Effector memory CD4-positive, alpha-beta T cell (primary cell): ENCODE data around the gene ADGRD1.

ENCODE experiments used
- DNase-seq, 3 donors: peaks; one replicate each; pipeline ENCODE4 v3.0.0-alpha.2; 2020
- H3K27ac ChIP-seq: 2 replicates; pipeline ENCODE4 v1.7.0; 2013; ENCODE audit warnings: mild to moderate bottlenecking, low read length, moderate library complexity; ENCODE audit not compliant: insufficient read depth, poor library complexity, severe bottlenecking
- H3K27me3 ChIP-seq: replicated peaks from 2 replicates; pipeline ENCODE4 v1.7.0; 2013; ENCODE audit warnings: mild to moderate bottlenecking, low read length; ENCODE audit not compliant: insufficient read depth, control insufficient read depth, poor library complexity, severe bottlenecking
- H3K36me3 ChIP-seq: 2 replicates; pipeline ENCODE4 v1.7.0; 2013; ENCODE audit warnings: mild to moderate bottlenecking, low read length, moderate library complexity; ENCODE audit not compliant: control insufficient read depth, insufficient read depth
- H3K4me1 ChIP-seq: 2 replicates; pipeline ENCODE4 v1.7.0; 2013; ENCODE audit warnings: low read length, mild to moderate bottlenecking; ENCODE audit not compliant: control insufficient read depth, insufficient read depth, poor library complexity, severe bottlenecking
- H3K4me3 ChIP-seq: 2 replicates; pipeline ENCODE4 v1.7.0; 2013; ENCODE audit warnings: low read length, low read depth, mild to moderate bottlenecking; ENCODE audit not compliant: insufficient read depth, poor library complexity, severe bottlenecking
- H3K9me3 ChIP-seq: 2 replicates; pipeline ENCODE4 v1.7.0; 2013; ENCODE audit warnings: mild to moderate bottlenecking, low read length, moderate library complexity; ENCODE audit not compliant: control insufficient read depth

ADGRD1 gene

DNA sequence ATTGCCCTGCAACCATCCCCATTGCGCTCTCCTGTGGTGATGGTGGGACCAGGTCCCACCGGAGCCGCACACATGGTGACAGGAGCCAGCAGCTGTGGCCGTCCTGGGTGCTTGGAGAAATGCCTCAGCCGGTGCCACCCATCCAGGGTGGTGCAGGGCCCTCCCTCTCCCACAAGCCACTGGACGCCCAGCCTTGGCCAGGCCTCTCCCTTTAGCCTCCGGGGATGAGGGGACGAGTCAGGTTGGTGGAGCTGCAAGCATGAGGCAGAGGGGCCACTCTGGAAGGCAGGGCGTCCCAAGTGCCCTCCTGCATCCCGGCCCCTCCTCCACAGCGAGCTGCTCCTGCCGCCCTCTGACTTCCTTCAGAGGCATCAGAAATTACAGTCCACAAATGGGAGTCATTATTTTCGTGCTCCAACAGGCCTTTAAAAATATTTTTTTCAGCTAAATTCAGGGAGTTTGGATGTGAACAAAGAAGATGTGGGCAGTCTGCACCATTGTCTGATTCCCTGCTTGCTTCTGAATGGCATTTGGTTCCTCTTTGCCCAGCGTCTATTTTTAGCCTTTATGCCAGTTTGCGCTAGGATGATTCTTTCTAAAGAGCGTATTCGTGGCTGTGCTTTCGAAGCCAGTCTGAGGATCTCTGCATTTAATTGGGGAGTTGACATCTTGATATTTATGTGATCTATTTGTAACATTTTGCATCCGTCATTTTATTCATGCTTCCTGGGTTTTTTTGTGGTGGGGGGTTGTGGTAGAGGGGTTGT lies 189.4 kb downstream of the ADGRD1 start:
- Histone ChIP-seq H3K4me3 (no peak overlapping the region), H3K27me3 (no peaks in the 10 kb centered on the region), H3K4me1 (no peaks in the 10 kb centered on the region), H3K9me3 (no peaks in the 10 kb centered on the region), H3K27ac (no peak overlapping the region), H3K36me3 (no peaks in the 10 kb centered on the region)
- DNase-seq, result no peak

DNA sequence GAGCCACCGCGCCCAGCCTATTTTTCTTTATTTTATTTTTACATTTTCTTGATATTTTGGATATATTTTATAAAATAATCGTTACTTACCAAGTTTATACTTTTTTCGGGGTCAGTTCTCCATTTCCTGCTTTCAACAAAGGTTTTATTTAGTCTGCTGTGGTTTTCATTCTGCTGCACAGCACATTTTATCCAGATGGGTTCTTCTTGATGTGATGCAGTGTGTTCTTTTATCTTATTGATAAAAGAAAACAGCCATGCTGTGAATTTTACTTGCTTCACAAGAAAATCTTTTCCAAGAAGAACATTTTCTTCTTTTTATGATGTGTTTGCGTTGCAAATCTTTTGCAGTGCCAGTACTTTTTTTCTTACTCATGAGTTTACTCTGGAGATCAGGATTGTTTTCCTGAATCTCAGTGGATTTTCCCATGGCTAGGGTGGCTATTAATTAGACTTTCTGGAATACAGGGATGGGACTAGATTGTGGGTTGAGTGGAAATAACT lies 192.5 kb downstream of the ADGRD1 start:
- no peaks in the 10 kb centered on the region for H3K27me3 ChIP-seq
- H3K4me1 ChIP-seq, result no peaks in the 10 kb centered on the region
- no peak for DNase-seq
- H3K4me3 ChIP-seq, result no peak overlapping the region
- H3K36me3 ChIP-seq, result no peaks in the 10 kb centered on the region
- no peak overlapping the region for H3K27ac ChIP-seq
- H3K9me3 ChIP-seq, result no peaks in the 10 kb centered on the region

DNA sequence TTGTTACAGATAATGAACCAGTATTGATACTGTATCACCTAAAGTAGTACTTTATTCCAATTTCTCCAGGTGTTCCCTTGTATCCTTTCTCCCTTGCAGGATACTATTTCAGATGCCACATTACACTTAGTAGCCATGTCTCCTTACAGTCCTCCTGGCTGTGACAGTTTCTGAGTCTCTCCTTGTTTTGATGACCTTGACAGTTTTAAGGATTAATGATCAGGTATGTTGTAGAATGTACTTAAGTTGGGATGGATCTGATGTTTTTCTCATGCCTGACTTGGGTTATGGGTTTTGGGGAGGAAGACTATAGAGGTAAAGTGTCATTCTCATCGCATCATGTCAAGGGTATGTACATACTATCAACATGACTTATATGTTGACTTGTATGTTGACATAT lies 193.6 kb downstream of the ADGRD1 start:
- Histone ChIP-seq H3K4me3 (no peak overlapping the region), H3K27ac (no peak overlapping the region), H3K4me1 (no peaks in the 10 kb centered on the region), H3K27me3 (no peaks in the 10 kb centered on the region), H3K36me3 (no peaks in the 10 kb centered on the region), H3K9me3 (no peaks in the 10 kb centered on the region)
- DNase-seq, result no peak

DNA sequence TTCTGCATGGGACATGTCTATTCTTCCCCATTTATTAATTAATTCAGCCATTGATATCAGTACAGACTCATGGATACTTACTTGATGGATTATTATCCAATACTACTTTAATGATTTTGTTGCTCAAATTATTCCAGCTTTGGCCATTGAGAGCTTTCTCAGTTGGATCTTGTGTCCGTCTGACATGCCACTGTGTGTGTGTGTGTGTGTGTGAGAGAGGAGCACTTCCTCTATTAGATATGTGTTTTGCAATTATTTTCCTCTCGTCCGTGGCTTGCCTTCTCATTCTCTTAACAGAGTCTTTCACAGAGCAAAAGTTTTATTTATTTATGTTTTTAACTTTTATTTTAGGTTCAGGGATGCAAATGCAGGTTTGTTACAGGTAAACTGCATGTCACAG lies 194.2 kb downstream of the ADGRD1 start:
- H3K27ac ChIP-seq, result no peak overlapping the region
- no peaks in the 10 kb centered on the region for H3K9me3 ChIP-seq
- H3K4me3 ChIP-seq, result no peak overlapping the region
- DNase-seq, result no peak
- no peaks in the 10 kb centered on the region for H3K36me3 ChIP-seq
- no peaks in the 10 kb centered on the region for H3K27me3 ChIP-seq
- H3K4me1 ChIP-seq, result no peaks in the 10 kb centered on the region

DNA sequence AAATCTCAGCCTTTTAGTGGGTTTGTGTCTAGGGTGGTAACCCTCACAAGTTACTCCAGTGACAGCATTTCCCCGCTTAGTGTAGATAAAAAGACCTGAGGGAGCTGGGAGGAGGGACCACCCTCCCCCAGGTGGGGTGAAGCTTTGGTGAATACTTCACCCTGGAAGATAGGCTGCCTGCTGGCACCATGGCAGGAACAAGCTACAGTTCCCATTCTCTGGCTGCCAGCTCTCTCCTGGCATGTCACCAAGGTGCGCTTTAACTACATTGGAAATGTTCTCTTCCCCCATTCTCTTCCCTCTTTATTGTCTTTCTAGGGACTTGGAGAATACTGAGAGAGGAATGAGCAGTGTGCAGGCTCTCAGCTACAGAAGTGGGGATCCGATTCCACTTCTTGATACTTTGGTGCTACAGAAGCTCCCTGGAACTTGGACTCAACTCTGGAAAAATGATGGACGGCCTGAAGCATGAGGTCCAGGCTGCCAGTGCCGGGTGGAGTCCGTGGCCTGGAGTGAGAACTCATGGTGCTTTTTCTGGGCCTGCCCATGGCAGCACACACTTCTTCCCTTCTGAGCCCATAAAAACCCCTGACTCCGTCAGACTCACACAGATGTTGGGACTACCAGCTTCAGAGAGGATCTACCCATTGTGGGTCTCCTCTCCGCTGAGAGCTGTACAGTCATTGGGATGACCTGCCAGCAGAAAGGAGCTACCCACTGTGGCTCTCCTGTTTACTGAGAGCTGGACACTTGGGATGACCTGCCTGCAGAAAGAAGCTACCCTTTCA lies 198.0 kb downstream of the ADGRD1 start:
- H3K4me1 ChIP-seq, result no peaks in the 10 kb centered on the region
- DNase-seq, result no peak
- H3K36me3 ChIP-seq, result no peaks in the 10 kb centered on the region
- no peaks in the 10 kb centered on the region for H3K27me3 ChIP-seq
- H3K9me3 ChIP-seq, result no peaks in the 10 kb centered on the region
- no peak overlapping the region for H3K4me3 ChIP-seq
- no peak overlapping the region for H3K27ac ChIP-seq

DNA sequence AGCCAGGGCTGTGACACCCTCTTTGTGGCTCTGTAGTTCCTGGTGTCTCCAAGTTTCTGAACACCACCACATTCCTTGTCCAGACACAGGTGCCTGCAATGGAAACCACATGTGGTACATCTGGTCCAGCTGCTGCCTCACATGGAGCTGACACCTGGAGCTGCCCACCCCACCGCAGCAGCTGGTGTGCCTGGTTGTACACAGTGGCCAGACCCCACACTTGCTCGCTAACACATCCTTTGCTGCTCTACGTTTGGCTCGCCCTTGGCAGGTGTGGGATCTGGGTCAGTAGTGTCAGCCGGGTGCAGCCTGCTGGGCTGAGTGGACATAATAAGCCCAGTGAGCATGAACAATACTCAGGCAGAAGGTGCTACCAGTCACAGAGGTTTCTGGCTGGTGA lies 198.9 kb downstream of the ADGRD1 start:
- Histone ChIP-seq H3K27me3 (no peaks in the 10 kb centered on the region), H3K27ac (no peak overlapping the region), H3K4me1 (no peaks in the 10 kb centered on the region), H3K36me3 (no peaks in the 10 kb centered on the region), H3K4me3 (no peak overlapping the region), H3K9me3 (no peaks in the 10 kb centered on the region)
- no peak for DNase-seq

DNA sequence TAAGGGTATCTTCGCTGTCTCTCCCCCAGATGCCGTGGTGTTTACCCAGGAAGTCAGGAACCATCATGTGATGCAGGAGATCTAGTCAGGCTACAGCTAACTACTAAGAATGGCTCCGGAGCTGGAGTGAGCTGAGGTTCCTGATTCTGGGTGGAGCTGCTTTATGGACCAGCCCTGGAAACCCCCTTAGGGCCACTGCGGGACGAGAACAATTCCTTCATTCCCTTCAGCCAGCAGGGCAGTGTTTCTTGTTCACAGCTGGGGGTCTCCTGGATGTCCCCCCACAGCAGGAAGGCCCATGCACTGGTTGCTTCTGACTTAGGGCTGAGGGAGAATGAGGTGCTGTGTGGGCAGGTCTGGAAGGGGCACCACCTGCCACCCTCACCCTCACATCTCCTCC lies 199.3 kb downstream of the ADGRD1 start:
- no peaks in the 10 kb centered on the region for H3K36me3 ChIP-seq
- no peaks in the 10 kb centered on the region for H3K9me3 ChIP-seq
- no peak overlapping the region for H3K27ac ChIP-seq
- no peaks in the 10 kb centered on the region for H3K4me1 ChIP-seq
- no peak overlapping the region for H3K4me3 ChIP-seq
- no peak for DNase-seq
- no peaks in the 10 kb centered on the region for H3K27me3 ChIP-seq

DNA sequence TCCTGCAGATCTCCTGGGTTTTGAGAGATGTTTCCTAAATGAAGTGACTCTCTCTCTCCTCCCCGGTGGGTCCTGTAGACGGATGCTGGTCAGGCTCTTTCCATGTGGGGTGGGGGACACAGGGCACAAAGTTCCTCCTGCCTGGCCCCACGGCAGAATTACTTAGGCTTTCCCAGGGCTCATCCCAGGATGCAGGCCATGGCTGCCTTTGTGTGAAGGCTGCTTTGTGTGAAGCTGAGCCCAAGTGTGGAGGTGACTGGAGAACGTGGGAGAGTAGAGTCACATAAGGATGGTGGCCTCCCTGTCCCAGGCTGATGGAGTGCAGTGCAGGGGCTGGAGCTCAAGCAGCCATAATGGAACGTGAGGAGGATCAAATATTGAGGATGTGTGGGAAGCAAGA lies 200.2 kb downstream of the ADGRD1 start:
- H3K27me3 ChIP-seq, result no peaks in the 10 kb centered on the region
- no peaks in the 10 kb centered on the region for H3K4me1 ChIP-seq
- DNase-seq, result no peak
- no peaks in the 10 kb centered on the region for H3K36me3 ChIP-seq
- no peak overlapping the region for H3K4me3 ChIP-seq
- H3K27ac ChIP-seq, result no peak overlapping the region
- no peaks in the 10 kb centered on the region for H3K9me3 ChIP-seq

DNA sequence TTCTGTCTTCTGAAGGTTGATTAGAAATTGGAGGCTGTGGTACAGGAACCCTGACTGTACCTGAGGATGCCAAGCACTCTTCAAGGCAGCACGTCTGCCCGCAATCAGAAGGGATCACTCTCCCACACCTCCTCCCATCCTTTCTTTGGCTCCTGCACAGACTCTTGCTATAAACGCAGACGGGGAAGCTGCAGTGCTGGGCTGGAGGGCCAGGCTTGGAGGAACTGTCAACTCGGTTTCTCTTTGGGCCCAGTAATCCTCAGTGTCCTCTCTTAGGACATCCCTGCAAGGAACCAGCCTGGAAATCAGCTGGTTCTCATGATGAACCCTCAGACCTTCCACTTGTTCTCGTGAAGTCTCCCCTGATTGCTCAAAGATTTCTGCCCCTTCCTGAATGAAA lies 201.4 kb downstream of the ADGRD1 start:
- no peak for DNase-seq
- no peak overlapping the region for H3K27ac ChIP-seq
- no peaks in the 10 kb centered on the region for H3K4me1 ChIP-seq
- H3K27me3 ChIP-seq, result no peaks in the 10 kb centered on the region
- no peak overlapping the region for H3K4me3 ChIP-seq
- H3K9me3 ChIP-seq, result no peaks in the 10 kb centered on the region
- no peaks in the 10 kb centered on the region for H3K36me3 ChIP-seq

DNA sequence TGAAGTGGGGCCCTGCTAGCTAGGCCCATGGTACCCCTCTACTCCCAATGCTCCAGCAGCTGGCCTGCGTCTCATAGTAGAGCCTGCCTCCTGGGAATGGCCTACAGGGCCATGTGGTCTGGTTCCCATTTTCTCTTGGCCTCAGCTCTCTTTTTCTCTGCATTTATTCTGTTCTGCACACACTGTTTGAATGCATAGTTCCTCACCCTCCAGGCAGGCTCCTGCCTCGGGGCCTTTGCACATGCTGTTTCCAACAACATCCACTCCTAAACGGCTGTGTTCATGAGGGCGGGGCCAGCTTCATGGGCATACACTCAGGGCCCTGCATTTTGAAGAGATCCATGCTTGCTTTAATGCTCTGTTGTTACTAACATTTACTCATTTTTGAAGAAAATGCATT lies 204.0 kb downstream of the ADGRD1 start:
- no peaks in the 10 kb centered on the region for H3K27me3 ChIP-seq
- DNase-seq, result no peak
- no peaks in the 10 kb centered on the region for H3K36me3 ChIP-seq
- H3K27ac ChIP-seq, result no peak overlapping the region
- no peak overlapping the region for H3K4me3 ChIP-seq
- no peaks in the 10 kb centered on the region for H3K4me1 ChIP-seq
- H3K9me3 ChIP-seq, result no peaks in the 10 kb centered on the region
